ENCODE results near the gene MCM9.

Gene MCM9

GRCh38 chr6:118791499-118791898 lies 143.5 kb downstream of the MCM9 start:
- no peak for DNase-seq (ENCODE audit: low spot score)

GRCh38 chr6:118789954-118790353 lies 145.0 kb downstream of the MCM9 start:
- DNase-seq (ENCODE audit: low spot score) = no peak

- DNase-seq (ENCODE audit: low spot score) = no peak
These were observed 145.5 kb downstream of the MCM9 start for GRCh38 chr6:118789419-118789818.

- DNase-seq (ENCODE audit: low spot score) = no peak
These were observed 146.3 kb downstream of the MCM9 start for GRCh38 chr6:118788702-118789101.

GRCh38 chr6:118787724-118788423 lies 147.1 kb downstream of the MCM9 start:
- no peak for DNase-seq (ENCODE audit: low spot score)

- DNase-seq (ENCODE audit: low spot score) = no peak
These were observed 148.1 kb downstream of the MCM9 start for GRCh38 chr6:118786596-118787453.

- no peak for DNase-seq (ENCODE audit: low spot score)
These were observed 149.4 kb downstream of the MCM9 start for GRCh38 chr6:118785601-118786000.

- DNase-seq (ENCODE audit: low spot score) = peak; percentile 30
These were observed 150.3 kb downstream of the MCM9 start for GRCh38 chr6:118784641-118785164.

GRCh38 chr6:118783931-118784550 lies 150.9 kb downstream of the MCM9 start:
- no peak for DNase-seq (ENCODE audit: low spot score)

GRCh38 chr6:118782651-118783050 lies 152.3 kb downstream of the MCM9 start:
- DNase-seq (ENCODE audit: low spot score) = no peak

- no peak for DNase-seq (ENCODE audit: low spot score)
These were observed 153.1 kb downstream of the MCM9 start for GRCh38 chr6:118781897-118782296.

GRCh38 chr6:118780668-118781067 lies 154.3 kb downstream of the MCM9 start:
- DNase-seq (ENCODE audit: low spot score) = no peak

- DNase-seq (ENCODE audit: low spot score) = peak; percentile 68
These were observed 158.1 kb downstream of the MCM9 start for GRCh38 chr6:118776607-118777549.

GRCh38 chr6:118775381-118775780 lies 159.6 kb downstream of the MCM9 start:
- DNase-seq (ENCODE audit: low spot score) = no peak

GRCh38 chr6:118774581-118774980 lies 160.4 kb downstream of the MCM9 start:
- DNase-seq (ENCODE audit: low spot score) = no peak

GRCh38 chr6:118772886-118773285 lies 162.1 kb downstream of the MCM9 start:
- DNase-seq (ENCODE audit: low spot score) = no peak

GRCh38 chr6:118771253-118771652 lies 163.7 kb downstream of the MCM9 start:
- no peak for DNase-seq (ENCODE audit: low spot score)

GRCh38 chr6:118770835-118771234 lies 164.1 kb downstream of the MCM9 start:
- DNase-seq (ENCODE audit: low spot score) = no peak

- DNase-seq (ENCODE audit: low spot score) = no peak
These were observed 164.7 kb downstream of the MCM9 start for GRCh38 chr6:118770112-118770788.

GRCh38 chr6:118768904-118769325 lies 166.0 kb downstream of the MCM9 start:
- no peak for DNase-seq (ENCODE audit: low spot score)

GRCh38 chr6:118768441-118768840 lies 166.5 kb downstream of the MCM9 start:
- DNase-seq (ENCODE audit: low spot score) = no peak
